ENCODE measurements around the gene ATP5F1C. TPM values are rescaled to one million over a fixed set of nuclear protein-coding genes. Genes with fewer than 3 reads are reported as not detected.
A peak's percentile ranks its signal among the peaks of the same experiment; 100 is the strongest.
"Not testable (repeated sequence)": the region's sequence is repeated elsewhere in the genome, so short reads cannot be mapped to it uniquely, and the experiment has no call there.

ATP5F1C gene
- total RNA-seq, result 150 TPM

DNA sequence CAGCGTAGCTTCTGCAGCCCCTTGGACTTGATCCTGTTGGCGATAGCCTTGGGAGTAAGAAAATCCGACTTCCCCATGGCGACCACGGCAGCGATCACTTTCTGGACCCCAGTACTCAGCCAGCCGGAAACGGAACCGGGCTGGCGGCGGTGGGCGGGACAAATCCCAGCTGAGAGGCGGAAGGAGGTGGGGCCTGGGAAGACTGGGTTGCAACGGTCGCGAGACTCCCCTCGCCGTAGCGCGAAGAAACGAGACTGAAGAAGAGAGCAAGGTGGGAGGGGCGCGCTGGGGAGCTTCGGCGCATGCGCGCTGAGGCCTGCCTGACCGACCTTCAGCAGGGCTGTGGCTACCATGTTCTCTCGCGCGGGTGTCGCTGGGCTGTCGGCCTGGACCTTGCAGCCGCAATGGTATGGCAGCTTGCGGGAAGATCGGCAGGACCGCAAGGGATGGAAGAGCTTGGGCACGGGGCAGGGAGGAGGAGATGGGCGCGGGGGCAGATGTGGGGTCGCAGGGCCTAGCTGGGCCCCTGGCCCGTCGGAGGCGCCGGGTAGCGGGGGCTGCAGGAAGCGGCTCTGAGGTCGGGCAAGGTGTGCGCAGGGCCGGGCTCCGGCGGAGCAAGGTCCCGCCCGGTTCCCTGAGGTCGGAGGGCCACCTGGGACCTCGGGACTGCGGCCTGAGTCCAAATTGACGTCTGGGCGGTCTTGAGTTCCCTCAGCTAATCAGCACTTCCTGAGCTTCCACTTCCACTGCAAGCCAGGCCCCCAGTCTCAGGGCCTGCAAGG is at the start of gene ATP5F1C, which contains the start of gene KIN:
Gene ATP5F1C (plus strand): TSS at position 321 of the 782 bp plus-strand sequence. CDS start 31 bp downstream, at position 352.
Gene KIN (minus strand): TSS at position 137 of the 782 bp plus-strand sequence. CDS start 60 bp downstream, at position 77.
- intact Hi-C loops (cut with DNase I), result no loop called here
- DNase-seq (ENCODE audit: low spot score), result peak; percentile 98
- ATAC-seq, result peak; percentile 100

DNA sequence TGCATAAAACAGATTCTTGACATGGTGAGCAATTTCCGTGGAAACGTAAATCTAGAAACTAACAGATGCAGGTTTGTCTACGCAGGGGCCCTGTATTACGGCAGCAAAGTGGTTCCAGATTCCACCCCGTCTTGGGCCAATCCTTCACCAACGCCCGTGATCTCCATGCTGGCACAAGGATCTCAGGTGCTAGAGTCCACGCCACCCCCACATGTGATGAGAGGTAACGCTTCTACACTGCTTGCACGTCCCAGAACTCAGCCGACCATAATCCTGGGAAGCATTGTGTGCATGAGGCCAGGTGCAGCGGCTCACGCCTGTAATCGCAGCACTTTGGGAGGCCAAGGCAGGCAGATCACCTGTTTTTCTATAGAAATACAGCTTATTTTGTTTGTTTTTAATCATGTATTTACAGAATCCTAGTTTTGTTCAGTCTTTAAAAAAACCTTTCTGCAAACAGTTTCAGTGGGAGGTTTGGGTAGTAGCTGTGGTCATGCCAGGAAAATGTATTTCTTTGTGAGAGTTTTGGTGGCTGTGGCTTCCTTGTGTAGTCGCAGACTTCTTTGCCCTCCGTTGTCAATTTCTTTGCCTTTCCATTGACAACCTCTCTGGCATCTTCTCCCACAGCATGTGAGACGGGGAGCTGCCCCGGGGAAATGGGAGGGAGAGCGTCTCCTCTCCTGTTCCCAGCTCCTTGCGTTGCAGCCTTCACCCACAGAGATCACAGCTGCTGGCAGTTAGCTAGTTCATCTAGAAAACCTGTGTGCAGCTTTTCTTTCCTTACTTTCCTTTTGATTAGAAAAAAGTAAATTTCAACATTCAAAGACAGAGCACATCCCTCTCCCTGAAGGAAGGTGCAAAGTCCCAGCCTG is 49.2 kb upstream of the ATP5F1C start:
- DNase-seq (ENCODE audit: low spot score) (no peak), ATAC-seq (no peak)
- intact Hi-C loops (cut with DNase I), result no loop called here

DNA sequence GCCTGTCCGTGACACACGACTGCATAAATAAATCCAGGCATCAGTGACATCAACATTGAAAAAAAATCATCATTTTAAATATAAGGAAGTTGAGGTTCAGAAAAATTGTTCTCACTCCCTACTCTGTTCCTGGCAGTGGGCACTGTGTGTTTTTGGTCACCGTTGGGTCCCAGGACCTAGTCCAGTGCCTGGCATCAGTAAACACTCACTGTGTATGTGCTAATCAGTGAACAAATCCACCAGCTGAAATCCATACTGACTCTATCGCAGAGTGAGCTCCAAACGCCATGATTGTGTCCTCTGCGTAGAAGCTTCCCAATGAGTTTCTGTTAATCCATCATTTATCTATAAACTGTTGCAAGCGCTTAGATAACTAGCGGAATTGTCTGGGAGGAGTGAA is 43.7 kb upstream of the ATP5F1C start:
- no peak for ATAC-seq
- intact Hi-C loops (cut with DNase I), result no loop called here
- DNase-seq (ENCODE audit: low spot score), result no peak

DNA sequence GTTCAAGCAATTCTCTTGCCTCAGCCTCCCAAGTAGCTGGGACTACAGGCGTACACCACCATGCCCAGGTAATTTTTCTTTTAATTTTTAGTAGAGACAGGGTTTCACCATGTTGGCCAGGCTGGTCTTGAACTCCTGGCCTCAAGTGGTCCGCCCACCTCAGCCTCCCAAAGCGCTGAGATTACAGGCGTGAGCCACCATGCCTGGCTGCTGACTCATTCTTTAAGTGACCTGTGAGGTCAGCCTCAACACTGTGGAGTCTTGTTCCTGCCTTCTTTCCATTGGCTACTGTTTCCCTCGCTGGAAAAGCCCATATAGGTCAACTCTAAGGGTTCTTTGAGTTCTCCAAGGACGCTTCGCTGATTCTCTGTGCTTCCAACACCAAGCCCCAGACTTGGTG is 39.3 kb upstream of the ATP5F1C start:
- intact Hi-C loops (cut with DNase I); DNase-seq (ENCODE audit: low spot score); ATAC-seq: not testable (repeated sequence)

DNA sequence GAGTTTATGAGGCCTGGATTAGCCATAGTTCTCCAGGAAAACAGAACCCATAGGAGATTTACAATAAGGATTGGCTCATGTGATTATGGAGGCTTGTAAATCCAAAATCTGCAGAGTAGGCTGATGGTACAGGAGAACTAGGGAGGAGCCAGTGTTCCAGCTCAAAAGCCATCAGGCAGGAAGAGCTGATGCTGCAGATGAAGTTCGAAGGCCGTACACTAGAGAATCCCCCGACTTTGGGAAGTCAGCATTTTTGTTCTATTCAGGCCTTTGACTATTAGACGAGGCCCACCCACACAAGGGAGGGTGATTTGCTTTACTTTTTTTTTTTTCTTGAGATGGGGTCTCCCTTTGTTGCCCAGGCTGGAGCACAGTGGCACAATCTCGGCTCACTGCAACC is 37.8 kb upstream of the ATP5F1C start:
- intact Hi-C loops (cut with DNase I), result no loop called here
- DNase-seq (ENCODE audit: low spot score), result no peak
- ATAC-seq, result no peak

DNA sequence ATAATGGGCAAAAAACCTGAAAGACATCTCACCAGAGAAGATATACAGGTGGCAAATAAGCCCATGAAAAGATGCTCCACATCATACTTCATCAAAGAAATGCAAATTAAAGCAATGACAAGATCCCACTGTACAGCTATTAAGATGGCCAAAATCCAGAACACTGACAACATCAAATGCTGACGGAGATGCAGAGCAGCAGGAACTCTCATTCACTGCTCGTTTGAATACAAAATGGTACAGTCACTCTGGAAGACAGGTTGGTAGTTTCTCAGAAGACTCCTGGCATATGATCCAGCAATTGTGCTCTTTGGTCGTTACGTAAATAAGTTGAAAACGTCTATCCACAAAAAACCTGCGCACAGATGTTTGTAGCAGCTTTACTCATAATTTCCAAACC is 35.7 kb upstream of the ATP5F1C start:
- ATAC-seq, result no peak
- DNase-seq (ENCODE audit: low spot score), result no peak
- intact Hi-C loops (cut with DNase I), result no loop called here

DNA sequence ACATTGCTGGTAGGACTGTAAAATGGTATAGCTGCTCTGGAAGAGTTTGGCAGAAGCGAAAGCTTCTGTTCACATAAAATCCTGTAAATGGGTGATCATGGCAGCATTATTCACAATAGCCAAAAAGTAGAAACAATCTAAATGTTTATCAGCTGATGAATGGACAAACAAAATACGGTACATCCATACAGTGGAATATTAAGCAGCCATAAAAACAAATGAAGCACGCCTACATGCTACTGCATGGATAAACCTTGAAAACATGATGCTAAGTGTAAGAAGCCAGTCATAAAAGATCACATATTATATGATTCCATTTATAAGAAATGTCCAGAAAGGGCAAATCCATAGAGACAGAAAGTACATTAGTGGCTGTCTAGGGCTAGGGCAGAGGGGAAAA is 32.9 kb upstream of the ATP5F1C start:
- ATAC-seq, result no peak
- intact Hi-C loops (cut with DNase I), result loop anchor here (5.0 kb wide), 1 partner anchor 168 kb away; no protein-coding TSS in a partner anchor
- DNase-seq (ENCODE audit: low spot score), result no peak

DNA sequence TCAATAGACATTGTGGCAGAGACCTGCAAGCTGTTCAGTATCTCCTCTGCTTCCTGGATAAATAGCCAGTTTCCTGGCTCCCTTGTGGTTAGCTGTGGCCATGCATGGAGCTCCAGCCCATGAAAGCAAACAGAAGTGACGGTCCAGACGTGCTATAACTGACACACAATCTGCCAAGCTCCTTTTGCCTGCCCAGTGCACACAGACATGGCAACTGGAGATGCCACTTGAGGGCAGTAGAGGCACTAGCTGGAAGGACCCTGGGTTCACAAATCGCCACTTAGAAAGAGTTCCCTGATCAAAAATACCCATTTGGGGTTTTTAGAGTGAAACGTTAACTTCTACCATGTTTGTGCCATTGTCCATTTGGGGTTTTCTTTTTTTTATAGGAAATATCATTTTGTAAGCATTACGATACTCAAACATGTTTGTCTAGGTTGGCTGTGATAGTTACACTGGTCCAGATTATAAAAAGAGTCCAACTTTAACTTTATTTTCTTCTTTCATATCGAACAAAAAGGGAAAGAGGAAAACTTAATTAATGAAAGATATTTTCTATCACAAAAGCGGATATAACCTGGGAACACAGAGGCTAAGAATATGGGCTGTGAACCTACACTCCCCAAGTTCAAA is 31.5 kb upstream of the ATP5F1C start:
- intact Hi-C loops (cut with DNase I), result loop anchor here (5.0 kb wide), 1 partner anchor 169 kb away; no protein-coding TSS in a partner anchor
- no peak for DNase-seq (ENCODE audit: low spot score)
- no peak for ATAC-seq

DNA sequence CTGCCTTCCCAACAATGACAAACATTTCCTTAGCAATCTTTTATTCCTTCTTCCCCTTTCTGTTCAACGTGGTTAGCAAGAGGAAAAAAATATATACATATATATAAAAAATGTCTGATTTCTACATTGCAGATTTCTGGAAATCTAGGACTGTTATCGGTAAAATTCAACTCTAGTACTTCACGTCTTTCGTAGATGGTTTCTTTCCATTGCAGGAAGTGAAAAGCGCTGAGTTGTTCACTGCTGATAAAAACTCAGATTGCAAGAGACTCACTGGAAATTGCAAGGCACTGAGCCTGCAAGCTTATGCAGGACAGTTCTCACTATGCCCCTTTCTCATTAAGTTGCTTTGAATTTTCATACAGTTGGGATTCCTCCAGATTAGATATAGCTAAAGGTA is 24.0 kb upstream of the ATP5F1C start:
- ATAC-seq (no peak), DNase-seq (ENCODE audit: low spot score) (no peak)
- intact Hi-C loops (cut with DNase I), result no loop called here

DNA sequence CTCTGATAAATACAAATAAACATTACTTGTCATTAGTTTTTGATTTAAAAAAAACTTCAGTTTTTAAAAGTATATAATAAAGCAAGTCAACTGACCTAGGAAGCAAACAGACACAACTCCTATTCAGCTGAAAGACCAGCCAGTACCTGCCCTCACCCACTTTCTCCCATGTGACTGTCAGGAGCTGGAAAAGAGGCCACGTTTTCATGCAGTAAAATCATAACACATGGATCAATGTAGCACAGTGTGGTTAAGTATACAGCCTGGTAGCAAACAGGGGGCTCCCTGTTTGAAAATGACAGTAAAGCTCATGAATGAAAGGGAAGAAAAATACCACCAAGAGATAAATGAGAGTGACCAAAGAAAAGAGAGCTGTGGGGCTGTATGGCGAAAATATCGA is 21.7 kb upstream of the ATP5F1C start:
- DNase-seq (ENCODE audit: low spot score), result no peak
- ATAC-seq, result no peak
- intact Hi-C loops (cut with DNase I), result no loop called here

DNA sequence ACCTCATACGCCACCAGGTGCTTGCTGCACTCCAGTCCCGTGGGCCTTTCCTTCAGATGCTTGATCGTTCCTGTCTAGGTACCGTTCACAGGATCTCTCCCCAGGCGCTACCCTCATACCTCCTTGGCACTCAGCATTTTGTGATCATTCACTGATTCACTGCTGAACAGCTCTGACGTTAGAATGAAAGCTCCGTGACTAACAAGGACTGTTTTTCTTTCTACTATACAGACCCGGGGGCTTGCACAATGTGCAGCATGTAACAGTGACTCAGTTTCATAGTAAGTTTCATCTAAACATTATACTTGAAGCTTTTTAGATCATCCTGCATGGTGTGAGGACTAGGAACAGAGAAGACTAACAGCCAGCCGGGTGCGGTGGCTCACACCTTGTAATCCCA is 20.8 kb upstream of the ATP5F1C start:
- intact Hi-C loops (cut with DNase I), result no loop called here
- ATAC-seq (no peak), DNase-seq (ENCODE audit: low spot score) (no peak)

DNA sequence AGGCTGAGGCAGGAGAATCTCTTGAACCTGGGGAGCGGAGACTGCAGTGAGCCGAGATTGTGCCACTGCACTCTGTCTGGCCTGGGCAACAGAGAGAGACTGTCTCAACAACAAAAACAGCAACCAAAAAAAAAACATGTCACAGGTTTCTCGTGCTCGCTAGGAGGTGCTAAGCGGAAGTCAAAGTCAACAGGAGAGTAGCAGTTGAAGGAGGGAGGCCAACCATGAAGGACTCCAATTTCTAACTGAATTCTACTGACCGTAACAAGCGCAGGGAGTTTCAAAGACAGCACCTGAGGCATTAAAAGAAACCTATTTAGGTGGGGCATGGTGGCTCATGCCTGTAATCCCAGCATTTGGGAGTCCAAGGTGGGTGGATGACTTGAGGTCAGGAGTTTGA is 19.6 kb upstream of the ATP5F1C start:
- intact Hi-C loops (cut with DNase I), result no loop called here
- no peak for DNase-seq (ENCODE audit: low spot score)
- ATAC-seq, result no peak

DNA sequence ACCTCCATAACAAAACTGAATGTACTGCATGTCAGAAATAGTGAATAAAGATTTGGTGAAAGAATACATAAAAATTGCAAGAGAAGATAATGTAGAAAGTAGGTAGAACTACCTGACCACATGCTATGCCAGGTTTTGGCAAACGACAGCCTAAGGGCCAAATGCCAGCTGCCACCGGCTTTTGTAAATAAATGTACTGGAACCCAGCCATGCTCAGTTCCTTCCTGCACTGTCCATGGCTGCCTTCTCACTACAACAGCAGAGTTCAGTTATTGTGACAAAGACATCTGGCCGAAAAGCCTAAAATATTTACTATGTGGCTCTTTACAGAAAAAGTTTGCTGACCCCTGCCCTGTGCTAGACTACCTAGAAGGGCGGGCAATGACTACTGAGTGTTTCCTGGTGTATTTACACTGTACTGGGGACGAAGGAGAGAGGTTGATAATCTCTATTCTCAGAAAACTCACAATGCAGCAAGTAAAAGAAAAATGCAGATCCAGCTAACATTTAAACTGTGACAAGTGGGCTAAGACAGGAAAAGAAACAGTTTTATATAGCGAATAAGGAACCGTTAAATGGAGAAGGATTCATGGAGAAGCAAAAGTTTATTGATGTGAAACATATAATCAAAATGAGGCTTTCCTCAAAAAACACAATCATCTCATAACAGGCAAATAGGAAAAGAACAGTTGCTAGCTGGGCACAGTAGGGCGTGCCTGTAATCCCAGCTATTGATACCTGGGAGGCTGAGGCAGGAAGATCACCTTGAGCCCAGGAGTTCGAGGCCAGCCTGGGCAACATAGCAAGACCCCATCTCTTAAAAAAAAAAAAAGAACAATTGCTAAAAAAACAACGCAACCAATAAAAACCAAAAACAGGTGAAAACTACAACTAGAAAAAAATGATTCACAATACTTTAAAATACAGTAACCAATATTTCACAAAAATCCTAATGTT is 13.9 kb upstream of the ATP5F1C start:
- ATAC-seq, result no peak
- no peak for DNase-seq (ENCODE audit: low spot score)
- intact Hi-C loops (cut with DNase I), result no loop called here

DNA sequence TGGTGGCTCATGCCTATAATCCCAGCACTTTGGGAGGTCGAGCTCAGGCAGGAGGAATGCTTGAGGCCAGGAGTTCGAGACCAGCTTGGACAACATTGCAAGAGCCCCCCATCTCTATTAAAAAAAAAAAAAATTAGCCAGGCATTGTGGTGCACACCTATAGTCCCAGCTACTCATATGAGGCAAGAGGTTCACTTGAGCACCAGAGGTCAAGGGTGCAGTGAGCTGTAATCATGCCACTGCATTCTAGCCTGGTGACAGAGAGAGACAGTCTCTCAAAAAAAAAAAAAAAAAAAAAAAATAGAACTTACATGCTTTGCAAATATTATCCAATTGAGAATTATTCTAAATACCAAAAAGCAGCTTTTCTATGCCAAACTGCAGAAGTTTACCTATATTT is 11.2 kb upstream of the ATP5F1C start:
- ATAC-seq (no peak), DNase-seq (ENCODE audit: low spot score) (no peak)
- intact Hi-C loops (cut with DNase I), result no loop called here

DNA sequence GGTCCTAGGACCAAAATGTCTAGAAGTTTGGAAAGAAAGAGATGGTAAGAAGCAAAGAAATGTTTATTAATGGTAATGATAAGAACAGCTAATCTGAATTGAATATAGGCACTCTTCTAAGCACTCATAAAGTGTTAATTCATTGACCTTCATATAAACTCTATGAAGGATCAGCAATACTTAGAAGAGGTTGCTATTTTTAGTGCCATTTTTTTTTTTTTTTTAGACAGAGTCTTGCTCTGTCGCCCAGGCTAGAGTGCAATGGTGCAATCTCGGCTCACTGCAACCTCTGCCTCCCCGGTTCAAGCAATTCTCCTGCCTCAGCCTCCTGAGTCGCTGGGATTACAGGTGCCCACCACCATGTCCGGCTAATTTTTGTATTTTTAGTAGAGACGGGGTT is 5.8 kb upstream of the ATP5F1C start:
- ATAC-seq; intact Hi-C loops (cut with DNase I); DNase-seq (ENCODE audit: low spot score): not testable (repeated sequence)

DNA sequence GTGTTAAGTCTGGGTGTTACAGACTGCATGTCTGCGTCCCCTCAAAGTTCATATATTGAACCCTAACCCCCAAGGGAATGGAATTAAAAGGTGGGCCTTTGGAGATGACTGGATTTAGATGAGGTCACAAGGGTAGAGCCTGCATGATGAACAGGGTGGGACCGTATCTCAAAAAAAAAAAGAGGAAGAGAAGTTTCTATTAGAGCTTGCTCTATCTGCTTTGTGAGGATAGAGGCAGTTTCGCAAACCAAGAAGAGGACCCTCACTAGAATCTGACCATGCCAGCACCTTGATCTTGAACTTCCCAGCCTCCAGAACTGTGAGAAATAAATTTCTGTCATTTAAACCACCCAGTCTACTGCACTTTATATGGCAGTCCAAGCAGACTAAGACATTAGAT is 1.5 kb upstream of the ATP5F1C start:
- ATAC-seq, result no peak
- intact Hi-C loops (cut with DNase I), result no loop called here

DNA sequence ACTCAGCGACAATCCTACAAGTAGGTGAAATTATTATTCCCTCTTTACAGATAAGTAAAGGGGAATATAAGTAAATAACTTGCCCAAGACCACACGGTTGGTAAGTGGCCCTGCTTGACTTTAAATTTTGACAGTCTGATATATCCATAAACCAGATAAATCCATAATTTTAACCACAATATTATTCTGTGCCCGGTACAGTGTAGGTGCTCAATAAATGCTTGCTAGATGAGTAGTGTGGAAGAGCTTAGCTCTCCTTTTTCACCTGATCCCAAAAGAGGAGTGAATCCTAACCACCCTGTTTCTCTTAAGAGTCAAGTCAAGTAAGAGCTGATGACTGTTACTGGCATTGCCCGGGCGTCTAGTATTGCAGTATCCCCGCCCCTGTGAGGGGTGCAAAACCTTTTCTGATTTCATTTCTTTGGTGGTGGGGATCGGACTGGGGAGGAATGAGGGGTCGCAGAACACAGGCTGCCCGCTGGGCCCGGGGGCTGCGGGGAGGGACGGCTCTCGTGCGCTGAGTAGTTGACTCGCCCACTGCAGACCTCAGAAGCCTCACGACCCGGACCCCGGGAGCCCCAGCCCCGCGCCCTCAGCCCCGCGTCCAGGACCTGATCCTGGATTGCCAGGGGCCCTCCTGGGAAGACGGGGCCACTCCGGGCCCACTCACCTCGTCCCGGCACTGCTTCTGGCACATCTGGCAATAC is 674 bp upstream of the ATP5F1C start:
- ATAC-seq (peak; percentile 39), DNase-seq (ENCODE audit: low spot score) (no peak)
- intact Hi-C loops (cut with DNase I), result no loop called here

More for the DNA sequence above, 1.5 kb upstream of the ATP5F1C start:
- DNase-seq (ENCODE audit: low spot score), result no peak

All from sciatic nerve (tissue), 2 donors.